GM19452 (cell line): ENCODE data around the gene FILIP1L.
"Not testable (repeated sequence)": the region's sequence is repeated elsewhere in the genome, so short reads cannot be mapped to it uniquely, and the experiment has no call there.

Experiments
- ATAC-seq: cut with Tn5 transposase; IDR thresholded peaks from one replicate; pipeline ENCODE4 v1.9.1; 2021; ENCODE audit not compliant: unreplicated experiment

Gene FILIP1L

DNA sequence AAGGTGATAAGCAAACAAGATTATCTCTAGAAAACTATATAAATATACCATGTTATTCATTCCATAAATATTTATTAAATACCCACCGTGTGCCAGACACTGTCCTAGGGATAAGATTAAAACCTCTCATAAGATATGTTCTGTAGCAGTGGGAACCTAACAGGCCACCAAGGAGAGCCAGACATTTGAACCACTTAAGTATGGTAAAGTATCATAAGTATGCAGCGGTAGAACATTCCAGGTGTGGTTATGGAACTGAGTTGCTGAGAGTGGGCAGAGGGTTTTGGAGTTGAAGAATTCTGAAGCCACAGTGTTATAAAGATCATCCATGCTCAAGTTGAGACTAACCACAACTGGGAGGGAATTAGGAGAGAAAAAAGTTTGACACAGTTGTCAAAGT is 14.7 kb downstream of the FILIP1L start:
- no peak for ATAC-seq

DNA sequence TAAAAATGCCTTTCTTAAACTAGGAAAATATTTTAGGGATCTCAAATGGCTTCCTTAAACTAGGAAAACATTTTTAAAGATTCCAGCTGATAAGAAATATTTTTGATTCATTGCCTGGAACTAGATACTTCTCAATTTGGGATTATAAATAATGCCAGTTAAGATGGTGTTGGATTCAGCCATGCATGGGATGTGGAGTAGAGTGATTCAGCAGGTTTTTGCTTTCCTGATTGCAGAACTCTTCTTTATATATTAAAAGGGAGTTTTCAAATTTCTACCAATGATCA is 15.6 kb downstream of the FILIP1L start:
- no peak for ATAC-seq

DNA sequence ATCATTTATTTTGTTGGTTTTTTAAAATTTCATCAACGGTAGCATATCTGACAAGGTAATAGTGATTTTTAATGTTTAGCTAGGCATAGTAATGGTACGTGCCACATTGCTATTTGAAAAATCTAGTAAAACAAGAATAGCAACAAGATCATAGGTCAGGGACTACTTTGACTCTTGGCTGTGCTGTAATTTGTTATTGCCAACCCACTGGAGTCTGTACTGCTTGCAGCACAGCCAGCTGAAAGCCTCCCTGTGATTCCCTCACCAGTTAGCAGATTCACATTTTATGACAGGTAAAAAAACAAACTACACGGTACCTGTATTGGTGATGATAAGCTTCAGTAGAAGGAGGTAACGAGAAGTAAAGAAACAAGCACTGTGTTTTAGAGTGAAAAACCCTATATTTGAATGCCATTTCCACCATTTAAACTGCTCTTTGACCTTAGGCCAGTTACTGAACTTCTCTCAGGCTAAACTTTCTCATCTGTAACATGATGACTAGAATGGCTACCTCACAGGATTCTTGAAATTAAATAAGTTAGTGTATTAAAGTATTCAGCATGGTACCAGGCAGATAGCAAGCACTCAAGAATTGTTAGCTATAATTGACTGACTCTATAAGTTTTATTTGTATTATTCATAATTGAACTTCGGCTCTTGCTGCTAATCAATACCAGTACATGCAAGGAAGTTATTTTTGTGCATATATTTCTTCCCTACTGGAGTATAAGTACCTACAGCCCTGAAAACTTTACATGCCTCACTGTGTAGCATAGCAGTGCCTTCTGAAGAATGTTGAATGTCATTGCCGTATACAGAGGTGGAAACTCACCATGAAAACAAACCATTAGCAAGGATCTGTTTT is 16.1 kb downstream of the FILIP1L start:
- no peak for ATAC-seq

DNA sequence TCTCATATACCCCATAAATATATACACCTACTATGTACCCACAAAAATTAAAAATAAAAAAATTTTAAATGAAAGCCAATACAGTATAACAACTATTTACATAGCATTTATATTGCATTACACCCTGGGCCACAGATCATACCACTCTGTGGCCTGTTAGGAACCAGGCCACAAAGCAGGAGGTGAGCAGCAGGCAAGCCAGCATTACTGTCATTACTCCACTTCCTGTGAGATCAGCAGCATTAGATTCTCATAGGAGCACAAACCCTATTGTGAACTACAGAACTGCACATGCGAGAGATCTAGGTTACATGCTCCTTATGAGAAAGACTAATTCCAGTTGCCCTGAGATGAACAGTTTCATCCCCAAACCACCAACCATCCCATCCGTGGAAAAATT is 17.4 kb downstream of the FILIP1L start:
- no peak for ATAC-seq

DNA sequence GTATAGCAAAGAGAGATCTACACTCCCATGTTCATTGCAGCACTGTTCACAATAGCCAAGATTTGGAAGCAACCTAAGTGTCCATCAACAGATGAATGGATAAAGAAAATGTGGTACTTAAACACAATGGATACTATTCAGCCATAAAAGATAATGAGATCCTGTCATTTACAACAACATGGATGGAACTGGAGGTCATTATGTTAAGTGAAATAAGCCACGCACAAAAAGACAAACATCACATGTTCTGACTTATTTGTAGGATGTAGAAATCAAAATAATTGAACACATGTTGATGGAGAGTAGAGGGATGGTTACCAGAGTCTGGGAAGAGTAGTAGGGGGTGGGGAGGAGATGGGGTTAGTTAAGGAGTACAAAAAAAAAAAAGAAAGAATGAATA is 18.0 kb downstream of the FILIP1L start:
- not testable (repeated sequence) for ATAC-seq

DNA sequence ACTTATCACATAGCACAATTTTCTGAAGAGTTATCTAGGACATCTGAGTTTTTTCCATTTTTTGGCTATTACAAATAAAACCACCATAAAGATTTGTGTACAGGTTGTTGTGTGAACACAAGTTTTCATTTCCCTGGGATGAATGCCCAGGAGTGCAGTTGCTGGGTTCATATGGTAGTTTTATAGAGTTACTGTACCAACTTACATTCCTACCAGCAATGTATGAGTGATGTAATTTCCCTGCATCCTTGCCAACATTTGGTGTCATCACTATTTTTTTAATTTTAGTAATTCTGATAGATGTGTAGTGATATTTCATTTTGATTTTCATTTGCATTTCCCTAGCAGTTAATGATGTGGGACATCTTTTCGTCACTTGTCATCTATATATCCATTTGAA is 20.5 kb downstream of the FILIP1L start:
- no peak for ATAC-seq

DNA sequence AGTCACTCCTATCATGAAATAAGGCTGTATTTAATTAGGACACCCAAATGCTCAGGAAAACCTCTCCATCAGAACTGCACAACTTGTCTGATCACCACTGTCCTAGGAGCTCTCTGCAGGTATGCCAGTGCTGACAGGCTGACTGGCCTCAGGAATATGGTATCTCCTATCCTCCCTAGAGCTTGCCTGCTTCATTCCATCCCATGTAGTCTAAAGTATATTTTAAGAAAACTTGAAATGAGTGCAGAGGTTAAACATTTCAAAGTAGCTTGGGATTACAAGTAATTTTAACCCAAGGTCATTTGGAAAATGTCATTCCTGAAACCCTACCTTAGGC is 23.7 kb downstream of the FILIP1L start:
- peak; percentile 6 for ATAC-seq

DNA sequence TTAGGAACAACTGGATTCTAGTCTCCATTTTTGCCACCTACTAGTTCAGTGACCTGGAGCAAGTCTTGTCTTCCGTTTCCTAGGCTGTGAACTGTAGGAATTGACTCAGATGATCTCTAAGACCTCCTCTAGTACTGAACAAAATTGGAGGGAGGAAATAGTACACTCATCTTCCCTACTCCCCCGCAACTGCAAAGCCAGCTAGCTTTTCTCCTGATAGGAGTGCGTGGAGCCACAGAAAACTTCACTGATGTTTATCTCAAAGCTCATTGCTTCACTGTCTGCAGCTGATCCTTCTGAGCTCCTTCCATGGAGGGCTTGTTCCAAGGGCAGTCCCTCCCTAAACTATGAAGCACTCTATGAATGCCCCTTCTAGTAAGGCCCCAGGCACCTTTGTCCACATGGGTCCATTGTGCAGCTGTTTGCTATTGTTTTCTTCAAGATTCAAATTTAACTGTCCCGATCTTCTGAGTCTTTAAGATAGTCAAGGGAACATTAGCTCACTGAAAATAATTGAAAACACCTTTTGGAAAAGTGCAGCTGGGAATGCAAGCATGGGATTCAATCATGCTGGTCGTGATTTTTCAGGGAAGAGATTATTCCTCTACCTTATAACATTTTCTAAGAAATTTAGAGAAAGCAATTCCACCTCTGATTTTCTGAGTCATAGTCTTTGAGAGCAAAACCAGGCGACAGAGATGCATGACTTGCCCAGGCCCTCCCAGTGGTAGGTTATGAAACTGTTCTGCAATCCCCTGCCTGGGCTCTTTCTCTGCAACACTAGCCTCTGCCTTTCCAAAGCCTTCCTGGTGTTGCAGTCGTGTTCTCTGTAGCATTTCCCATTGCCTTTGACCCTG is 24.3 kb downstream of the FILIP1L start:
- peak; percentile 60 for ATAC-seq

DNA sequence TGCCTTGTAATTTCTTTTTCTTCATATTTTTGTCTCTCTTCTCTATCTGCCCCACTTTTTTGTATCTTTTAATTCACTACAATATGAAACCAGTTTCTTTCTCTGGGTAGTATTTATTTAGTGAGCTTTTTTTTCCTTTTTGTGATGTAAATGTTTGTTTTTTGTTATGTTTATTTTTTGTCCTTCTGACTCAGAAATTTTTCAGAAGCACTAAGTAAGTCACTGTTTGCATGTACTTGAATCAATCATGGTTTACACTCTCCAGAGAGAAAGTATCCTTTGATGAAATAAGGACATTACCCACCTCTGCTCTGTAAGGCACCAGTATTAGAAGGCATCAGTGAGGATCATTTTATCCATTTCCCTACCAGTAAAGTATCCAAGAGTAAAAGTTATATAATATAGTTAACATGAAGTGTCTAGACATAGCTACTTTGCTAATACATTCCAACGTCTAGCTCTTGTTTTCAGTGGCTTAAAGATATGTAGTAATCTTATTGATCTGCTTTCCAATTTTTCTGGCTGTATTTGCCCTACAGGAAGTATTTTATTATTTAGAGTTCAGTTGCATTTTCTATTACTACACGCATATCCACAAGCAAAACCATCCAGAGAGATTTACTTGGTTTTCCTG is 25.4 kb downstream of the FILIP1L start:
- no peak for ATAC-seq

DNA sequence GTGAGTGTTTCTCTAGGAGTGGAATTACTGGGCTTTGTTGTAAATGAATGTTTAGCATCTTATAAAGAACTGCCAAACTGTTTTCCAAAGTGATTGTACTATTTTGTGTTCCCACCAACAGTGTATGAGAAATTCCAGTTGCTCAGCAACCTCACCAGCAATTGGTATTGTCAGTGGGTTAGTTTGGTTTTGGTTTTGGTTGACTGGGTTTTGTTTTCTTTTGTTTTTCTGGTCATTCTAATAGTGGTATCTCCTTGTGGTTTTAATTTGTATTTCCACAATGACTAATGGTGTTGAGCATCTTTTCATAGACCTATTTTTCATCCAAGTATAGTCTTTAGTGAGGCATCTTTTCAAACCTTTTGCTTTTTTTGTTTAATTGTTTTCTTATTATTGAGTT is 27.1 kb downstream of the FILIP1L start:
- peak; percentile 96 for ATAC-seq

DNA sequence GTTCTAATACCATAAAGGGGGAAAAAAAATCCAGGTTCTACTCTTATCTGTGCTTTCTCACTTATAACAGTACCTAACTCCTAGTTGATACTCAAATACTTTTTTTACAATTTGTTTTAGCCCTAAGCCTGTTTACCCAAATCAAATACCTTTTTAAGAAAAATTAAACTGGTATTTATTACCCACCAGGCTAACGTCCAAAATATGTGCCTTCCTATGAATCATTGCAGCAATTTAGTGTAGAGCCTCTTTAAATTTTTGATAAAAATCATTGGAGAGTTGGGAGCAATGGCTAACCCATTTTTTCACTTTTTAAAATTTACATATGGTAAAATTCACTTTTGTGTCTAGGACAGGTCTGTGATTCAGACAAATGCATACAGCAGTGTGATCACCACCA is 27.9 kb downstream of the FILIP1L start:
- ATAC-seq: no peak

DNA sequence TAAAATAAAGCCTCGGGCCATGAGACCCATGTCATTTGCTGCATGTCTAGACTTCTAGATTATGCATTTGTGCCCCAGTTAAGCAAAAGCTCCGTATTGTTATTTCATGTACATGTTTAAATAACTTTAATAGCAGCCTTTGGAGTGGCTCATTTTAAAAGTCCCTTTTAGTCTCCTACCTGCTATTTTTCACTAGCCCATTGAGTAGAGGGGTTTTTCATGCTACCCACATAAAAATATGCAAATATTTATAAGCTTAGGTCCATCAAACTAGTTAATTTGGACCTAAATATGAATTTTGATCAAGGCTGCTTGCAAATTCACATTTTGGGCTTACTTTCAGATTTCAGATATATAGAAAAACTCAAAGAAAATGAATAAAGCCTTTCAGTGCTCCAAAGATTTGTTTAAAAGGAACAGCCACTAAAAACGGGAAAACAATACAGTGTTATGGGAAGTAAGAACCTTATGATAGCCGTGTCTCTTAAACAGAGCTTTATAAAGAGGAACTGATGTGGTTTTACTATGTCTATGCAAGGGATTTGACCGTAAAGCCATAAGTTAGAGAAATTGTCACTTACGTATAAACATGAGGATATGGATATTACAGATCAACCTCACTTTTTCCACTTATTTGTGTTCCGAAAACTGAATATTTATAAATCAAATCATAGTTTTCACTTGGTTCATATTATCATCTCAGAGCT is 30.0 kb downstream of the FILIP1L start:
- ATAC-seq: no peak

DNA sequence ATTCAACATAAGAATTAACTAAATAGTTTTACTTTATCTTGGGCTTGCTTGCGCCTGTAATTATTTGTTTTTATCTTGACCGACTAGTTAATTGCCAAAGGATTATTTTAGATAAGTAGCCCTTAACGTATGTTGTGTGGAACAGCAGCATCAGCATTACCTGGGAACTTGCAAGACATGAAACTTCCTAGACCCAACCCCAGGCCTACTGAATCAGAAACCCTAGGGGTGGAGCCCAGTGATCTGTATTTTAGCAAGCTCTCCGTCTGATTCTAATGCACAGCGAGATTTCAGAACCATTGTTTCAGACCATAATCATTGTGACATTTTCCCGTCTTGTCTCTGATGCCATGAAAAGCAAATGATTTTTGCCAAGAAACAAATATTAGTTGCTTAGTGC is 31.1 kb downstream of the FILIP1L start:
- no peak for ATAC-seq

DNA sequence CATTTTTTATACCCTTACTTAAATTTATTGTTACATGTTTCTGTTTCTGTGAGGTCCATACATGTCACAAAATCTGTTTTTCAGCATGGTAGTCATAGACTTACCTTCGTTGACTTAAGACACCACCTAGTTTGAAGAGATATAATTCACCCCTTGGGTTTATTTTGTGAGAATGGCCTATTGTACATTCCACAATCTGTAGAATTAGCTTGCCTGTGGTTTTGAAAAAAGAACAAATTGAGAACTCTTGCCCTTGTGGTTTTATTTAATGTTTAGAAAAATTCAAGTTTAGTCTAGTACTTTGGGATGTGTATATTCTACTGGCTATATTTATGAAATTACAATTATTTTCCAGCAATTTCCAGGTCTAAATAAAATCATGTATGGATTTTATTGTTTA is 31.6 kb downstream of the FILIP1L start:
- ATAC-seq: no peak

DNA sequence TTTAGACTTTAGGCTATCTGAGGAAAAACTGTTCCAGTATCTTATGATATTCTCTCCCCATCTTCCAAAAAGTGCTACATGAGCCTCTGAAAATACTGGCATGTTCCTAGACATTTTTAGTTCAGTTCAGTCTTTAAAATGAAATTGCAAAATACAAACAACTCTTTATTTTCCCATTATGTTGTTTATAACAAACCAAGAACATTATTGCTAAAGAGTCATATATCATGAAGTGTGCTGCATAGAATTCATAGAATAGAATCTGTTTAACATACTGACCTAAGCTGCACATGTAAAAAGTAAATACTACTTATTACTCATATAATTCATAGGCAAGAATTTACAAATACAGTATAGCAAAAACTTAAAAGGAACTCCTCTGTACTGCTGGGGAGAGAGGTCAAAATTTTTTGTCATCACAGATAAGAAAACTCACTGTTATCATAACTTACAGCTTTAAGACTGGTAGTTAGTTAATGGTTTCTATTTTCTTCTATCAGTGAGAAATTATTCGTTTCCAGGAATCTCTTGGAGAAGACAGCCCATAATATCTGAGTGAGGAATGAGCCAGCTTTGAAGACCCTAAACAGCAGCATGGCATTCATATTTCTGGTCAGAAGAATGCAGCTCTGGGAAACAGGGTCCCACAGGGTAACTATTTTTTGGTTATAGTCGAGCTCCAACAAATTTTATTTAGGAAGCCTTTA is 32.2 kb downstream of the FILIP1L start:
- ATAC-seq: no peak

DNA sequence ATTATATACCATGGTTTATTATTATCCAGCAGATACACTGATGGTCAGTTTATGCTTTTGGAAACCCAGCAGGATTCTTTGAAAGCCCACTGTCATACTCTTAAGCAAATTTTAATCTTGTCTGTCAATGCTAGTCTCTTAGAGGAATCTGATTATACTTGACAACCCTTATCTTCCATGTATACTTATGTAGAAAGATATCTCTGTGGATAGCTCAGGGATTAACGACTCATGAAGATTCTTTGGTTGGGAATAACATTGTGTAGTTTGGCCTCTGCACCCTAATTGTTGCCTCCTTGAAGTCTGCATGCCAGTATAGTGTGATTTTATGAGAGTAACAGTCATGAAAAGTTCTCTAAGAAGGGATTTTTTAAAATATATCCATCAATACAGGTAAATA is 33.0 kb downstream of the FILIP1L start:
- no peak for ATAC-seq

DNA sequence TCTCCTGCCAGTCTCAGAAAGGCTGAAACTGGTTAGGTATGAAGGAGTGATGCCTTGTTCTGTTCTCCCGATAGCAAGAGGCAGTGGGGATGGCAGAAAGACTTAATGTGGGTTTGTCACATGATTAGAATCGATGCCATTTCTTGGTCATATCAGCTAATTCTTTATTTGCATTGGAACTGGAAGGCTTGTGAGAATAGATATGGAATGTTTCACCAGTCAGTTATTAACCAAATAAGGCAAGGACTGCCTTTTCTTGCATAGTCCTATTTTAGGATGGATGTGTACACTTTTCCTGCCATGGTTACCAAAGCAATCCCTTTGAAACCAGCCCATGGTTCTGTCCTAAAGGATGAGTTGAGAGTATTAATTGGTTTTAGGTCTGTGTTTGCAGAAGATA is 33.7 kb downstream of the FILIP1L start:
- ATAC-seq: no peak

DNA sequence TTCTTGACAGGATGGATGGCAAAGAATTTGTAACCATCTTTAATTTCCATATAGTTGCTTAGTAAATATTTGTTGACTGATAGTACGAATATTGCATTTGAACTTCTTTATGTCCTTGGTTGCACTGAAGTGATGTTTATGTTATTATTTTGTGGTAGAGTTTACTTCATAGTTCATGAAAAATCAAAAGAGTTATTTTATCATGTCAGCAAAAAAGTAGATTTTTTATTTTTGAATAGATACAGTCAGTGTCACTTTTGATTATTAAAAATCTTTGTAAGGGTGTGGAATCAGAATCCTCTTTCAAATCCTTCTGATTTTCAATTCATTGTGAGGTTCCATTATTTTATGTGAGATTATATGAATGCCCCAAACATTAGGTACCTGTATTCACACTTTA is 35.0 kb downstream of the FILIP1L start:
- ATAC-seq: no peak

DNA sequence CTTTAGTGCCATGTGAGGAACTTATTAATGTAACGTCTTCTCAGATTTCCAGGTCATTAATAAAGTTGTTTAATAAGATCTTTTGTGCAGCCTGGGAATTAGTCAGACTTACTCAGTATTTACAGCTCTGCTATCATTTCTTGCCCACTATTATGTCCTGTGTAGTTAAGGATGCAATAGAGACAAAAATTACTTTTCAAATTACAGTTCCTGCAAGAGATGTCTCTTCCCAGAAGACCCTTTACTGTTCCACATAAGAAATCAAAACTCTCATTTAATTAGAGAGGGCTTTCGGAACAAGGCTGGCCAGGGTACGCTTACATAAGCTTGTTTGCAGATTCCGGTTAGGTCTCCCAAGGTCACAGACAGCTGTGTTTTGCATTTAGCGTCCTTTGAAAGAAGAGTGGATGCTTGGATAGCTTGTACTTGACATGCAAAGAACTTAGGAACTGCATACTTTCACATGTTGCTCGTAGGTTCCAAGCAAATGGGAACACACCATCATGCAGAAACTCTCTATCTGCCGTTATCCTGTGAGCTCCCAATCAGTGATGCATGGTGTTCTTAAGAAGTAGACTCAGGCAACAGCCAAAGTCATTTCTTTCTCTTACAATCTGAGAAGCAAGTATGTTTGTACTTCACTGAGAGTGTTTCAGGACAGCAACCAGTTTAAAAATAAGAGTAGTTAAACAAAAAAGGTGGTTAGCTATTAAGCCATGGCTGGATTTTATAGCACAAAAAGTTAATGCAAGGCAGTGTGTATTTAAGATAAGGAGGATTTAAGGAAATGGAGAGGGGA is 37.4 kb downstream of the FILIP1L start:
- ATAC-seq: no peak
